HepG2 (cell line): ENCODE data around the gene GOLPH3.

Source experiments
- CHD2 ChIP-seq: IDR thresholded peaks from 2 replicates; pipeline ENCODE4 v1.6.1; 2011; ENCODE audit warnings: low read depth, low read length, improper control_type of control experiment
- EZH2 ChIP-seq: conservative IDR thresholded peaks from 2 replicates; pipeline ENCODE4 v1.6.1; 2012; ENCODE audit warnings: mild to moderate bottlenecking, low read depth, low read length, moderate library complexity
- GABPA ChIP-seq, 2 experiments: IDR thresholded peaks; 2 replicates each; pipeline ENCODE4 v1.6.1; 2011 to 2016; ENCODE audit warnings: low read depth in 2 of 2, low read length in 1 of 2, missing biosample characterization in 1 of 2, missing genetic modification characterization in 1 of 2
- MEIS1 ChIP-seq: sonication (generic); formaldehyde crosslinking; IDR thresholded peaks from 2 replicates; pipeline ENCODE4 v1.9.0; 2021; ENCODE audit warnings: mild to moderate bottlenecking, missing genetic modification reagents, moderate library complexity, borderline replicate concordance
- PAWR ChIP-seq: sonication (generic); formaldehyde crosslinking; IDR thresholded peaks from 2 replicates; pipeline ENCODE4 v1.4.0; 2020; ENCODE audit warnings: missing genetic modification reagents, mild to moderate bottlenecking, borderline replicate concordance
- SIN3A ChIP-seq: IDR thresholded peaks from 2 replicates; pipeline ENCODE4 v1.6.1; 2011; ENCODE audit warnings: low read depth, mild to moderate bottlenecking, control low read depth, low read length, borderline replicate concordance
- TAF1 ChIP-seq: sonication (generic); formaldehyde crosslinking; IDR thresholded peaks from 2 replicates; pipeline ENCODE4 v1.4.0; 2020; ENCODE audit warnings: missing genetic modification reagents
- TGIF2 ChIP-seq: IDR thresholded peaks from 2 replicates; pipeline ENCODE4 v1.6.1; 2016; ENCODE audit warnings: control low read depth, missing compliant biosample characterization
- ZNF230 ChIP-seq: sonication (generic); formaldehyde crosslinking; IDR thresholded peaks from 2 replicates; pipeline ENCODE4 v1.4.0; 2020; ENCODE audit warnings: mild to moderate bottlenecking, missing genetic modification reagents
- ZNF468 ChIP-seq: sonication (generic); formaldehyde crosslinking; IDR thresholded peaks from 2 replicates; pipeline ENCODE4 v1.8.0; 2022; ENCODE audit warnings: mild to moderate bottlenecking, moderate library complexity, missing genetic modification reagents

GRCh38 chr5:32174011-32174870, at the start of gene GOLPH3:
- TF ChIP-seq MEIS1 (CRISPR knock-in tag) (peak; percentile 32; the same call in 1 of the 2 replicates), SIN3A (no peak), GABPA (IDR thresholded peaks at IDR 0.05; ENCODE audit: low read depth, low read length) (peak; percentile 68), GABPA (CRISPR knock-in tag; IDR thresholded peaks at IDR 0.05; ENCODE audit: low read depth) (peak; percentile 83), ZNF230 (CRISPR knock-in tag) (peak; percentile 79; the same call in 1 of the 2 replicates), TGIF2 (CRISPR knock-in tag) (no peak), CHD2 (no peak), ZNF468 (CRISPR knock-in tag) (no peak), TAF1 (peak; percentile 94), PAWR (CRISPR knock-in tag) (no peak), EZH2 (no peak)
